Astrocyte (in vitro differentiated cells and primary cell): Measurements from ENCODE around the gene RFC1. TPM values are rescaled to one million over a fixed set of nuclear protein-coding genes. Genes with fewer than 3 reads are reported as not detected.

Experiments used
- DNase-seq: peaks from one replicate; pipeline ENCODE4 v3.0.0-alpha.2; 2010; ENCODE audit warnings: low read depth
- FAIRE-seq: peaks from 2 replicates; lab custom pipeline; 2011; peaks lifted over from hg19 to GRCh38; lab: Jason Lieb, UNC
- H2AFZ ChIP-seq: 2 replicates; pipeline ENCODE4 v1.6.0; 2012; ENCODE audit warnings: low read depth, low read length, inconsistent platforms
- H3K27ac ChIP-seq: 2 replicates; pipeline ENCODE4 v1.5.1; 2011; ENCODE audit warnings: low read depth, low read length, inconsistent platforms
- H3K27me3 ChIP-seq: 2 replicates; pipeline ENCODE4 v1.6.0; 2011; ENCODE audit warnings: low read length, inconsistent platforms; ENCODE audit not compliant: insufficient read depth
- H3K36me3 ChIP-seq: 2 replicates; pipeline ENCODE4 v1.5.1; 2011; ENCODE audit warnings: low read length, inconsistent platforms; ENCODE audit not compliant: insufficient read depth
- H3K4me1 ChIP-seq: 2 replicates; pipeline ENCODE4 v1.5.1; 2011; ENCODE audit warnings: low read length, inconsistent platforms; ENCODE audit not compliant: insufficient read depth
- H3K4me2 ChIP-seq: 2 replicates; pipeline ENCODE4 v1.6.0; 2012; ENCODE audit warnings: low read length, inconsistent platforms
- H3K4me3 ChIP-seq: 2 replicates; pipeline ENCODE4 v1.5.1; 2011; ENCODE audit warnings: low read depth, mild to moderate bottlenecking, low read length, inconsistent platforms; ENCODE audit not compliant: insufficient read depth
- H3K79me2 ChIP-seq: 2 replicates; pipeline ENCODE4 v1.6.0; 2012; ENCODE audit warnings: mild to moderate bottlenecking, low read length, inconsistent platforms; ENCODE audit not compliant: insufficient read depth
- H3K9ac ChIP-seq: 2 replicates; pipeline ENCODE4 v1.6.0; 2012; ENCODE audit warnings: mild to moderate bottlenecking, low read length, inconsistent platforms
- H3K9me3 ChIP-seq: 2 replicates; pipeline ENCODE4 v1.5.1; 2012; ENCODE audit warnings: low read depth, mild to moderate bottlenecking, low read length, inconsistent platforms; ENCODE audit not compliant: insufficient read depth
- H4K20me1 ChIP-seq: 2 replicates; pipeline ENCODE4 v1.6.0; 2012; ENCODE audit warnings: low read length, inconsistent platforms; ENCODE audit not compliant: insufficient read depth
- H3K27ac Mint-ChIP-seq: one replicate; pipeline ENCODE4 v1.8.0; 2021; ENCODE audit warnings: mild to moderate bottlenecking, mixed read lengths; ENCODE audit not compliant: unreplicated experiment
- H3K27me3 Mint-ChIP-seq: one replicate; pipeline ENCODE4 v1.8.0; 2021; ENCODE audit warnings: low read depth, mixed read lengths; ENCODE audit not compliant: unreplicated experiment
- H3K36me3 Mint-ChIP-seq: one replicate; pipeline ENCODE4 v1.8.0; 2021; ENCODE audit warnings: low read depth, mixed read lengths; ENCODE audit not compliant: unreplicated experiment
- H3K4me1 Mint-ChIP-seq: one replicate; pipeline ENCODE4 v1.8.0; 2021; ENCODE audit warnings: low read depth, mixed read lengths; ENCODE audit not compliant: unreplicated experiment
- H3K4me3 Mint-ChIP-seq: one replicate; pipeline ENCODE4 v1.8.0; 2021; ENCODE audit warnings: mild to moderate bottlenecking, moderate library complexity, mixed read lengths; ENCODE audit not compliant: unreplicated experiment
- H3K9me3 Mint-ChIP-seq: one replicate; pipeline ENCODE4 v1.8.0; 2021; ENCODE audit warnings: mild to moderate bottlenecking, mixed read lengths; ENCODE audit not compliant: unreplicated experiment
- CTCF ChIP-seq: IDR thresholded peaks from 2 replicates; pipeline ENCODE4 v1.5.1; 2011; ENCODE audit warnings: low read depth, mild to moderate bottlenecking, inconsistent platforms, low read length, moderate library complexity; ENCODE audit not compliant: insufficient read depth
- EZH2 ChIP-seq: IDR thresholded peaks from 2 replicates; pipeline ENCODE4 v1.6.1; 2012; ENCODE audit warnings: mild to moderate bottlenecking, low read length, inconsistent platforms; ENCODE audit not compliant: insufficient read depth
- total RNA-seq: library from RNA; stranded (reverse); gene quantifications from 2 replicates; pipeline ENCODE4 v1.2.1, GENCODE V29; 2021

Gene RFC1
- total RNA-seq, 1 donor from 2014 or later: 32.7 TPM

GRCh38 chr4:39308611-39309010 lies 57.6 kb downstream of the RFC1 start:
- Histone ChIP-seq H3K36me3 (peaks cover 32% of the 10 kb centered on the region), H4K20me1 (no peaks in the 10 kb centered on the region), H3K4me2 (no peak overlapping the region), H2AFZ (no peak overlapping the region), H3K27me3 (no peaks in the 10 kb centered on the region), H3K27ac (no peak overlapping the region), H3K79me2 (no peaks in the 10 kb centered on the region), H3K4me3 (no peak overlapping the region), H3K4me1 (peaks cover 5% of the 10 kb centered on the region), H3K9ac (no peak overlapping the region), H3K9me3 (no peaks in the 10 kb centered on the region)
- no peak for FAIRE-seq
- no peaks in the 10 kb centered on the region for H3K27me3 Mint-ChIP-seq
- H3K36me3 Mint-ChIP-seq: peaks cover 17% of the 10 kb centered on the region
- H3K4me1 Mint-ChIP-seq: peaks cover 12% of the 10 kb centered on the region
- H3K9me3 Mint-ChIP-seq: no peaks in the 10 kb centered on the region
- no peak overlapping the region for H3K4me3 Mint-ChIP-seq
- peak overlapping the region; percentile 35 for H3K27ac Mint-ChIP-seq
- DNase-seq: peak; percentile 42
- TF ChIP-seq EZH2 (no peak), CTCF (no peak)

- Mint-ChIP-seq H3K9me3 (no peaks in the 10 kb centered on the region), H3K27ac (no peak overlapping the region), H3K36me3 (peaks cover 13% of the 10 kb centered on the region), H3K4me3 (no peak overlapping the region), H3K27me3 (no peaks in the 10 kb centered on the region), H3K4me1 (peaks cover 12% of the 10 kb centered on the region)
- Histone ChIP-seq H3K9ac (no peak overlapping the region), H3K79me2 (no peaks in the 10 kb centered on the region), H3K27ac (no peak overlapping the region), H2AFZ (no peak overlapping the region), H3K9me3 (no peaks in the 10 kb centered on the region), H4K20me1 (no peaks in the 10 kb centered on the region), H3K4me3 (no peak overlapping the region), H3K36me3 (peaks cover 35% of the 10 kb centered on the region), H3K4me1 (peaks cover 5% of the 10 kb centered on the region), H3K27me3 (no peaks in the 10 kb centered on the region), H3K4me2 (no peak overlapping the region)
- TF ChIP-seq EZH2 (no peak), CTCF (no peak)
- no peak for FAIRE-seq
- DNase-seq: peak; percentile 22
Measured at GRCh38 chr4:39305912-39306677, 60.1 kb downstream of the RFC1 start.

GRCh38 chr4:39304651-39305050 lies 61.5 kb downstream of the RFC1 start:
- Mint-ChIP-seq H3K36me3 (peaks cover 19% of the 10 kb centered on the region), H3K27me3 (no peaks in the 10 kb centered on the region), H3K9me3 (no peaks in the 10 kb centered on the region), H3K27ac (peak overlapping the region; percentile 12), H3K4me3 (no peak overlapping the region), H3K4me1 (peaks cover 12% of the 10 kb centered on the region)
- H3K36me3 ChIP-seq: peaks cover 33% of the 10 kb centered on the region
- peak; percentile 54 for DNase-seq
- peaks cover 5% of the 10 kb centered on the region for H3K4me1 ChIP-seq
- no peak overlapping the region for H3K9ac ChIP-seq
- TF ChIP-seq EZH2 (no peak), CTCF (no peak)
- H3K27ac ChIP-seq: no peak overlapping the region
- no peaks in the 10 kb centered on the region for H3K27me3 ChIP-seq
- FAIRE-seq: no peak
- no peaks in the 10 kb centered on the region for H3K79me2 ChIP-seq
- H3K9me3 ChIP-seq: no peaks in the 10 kb centered on the region
- H3K4me3 ChIP-seq: no peak overlapping the region
- peak overlapping the region; percentile 11 for H3K4me2 ChIP-seq
- H4K20me1 ChIP-seq: no peaks in the 10 kb centered on the region
- no peak overlapping the region for H2AFZ ChIP-seq
